Measurements from ENCODE around the gene DUS1L.

The DUS1L gene

GRCh38 chr17:82065638-82066303, at the start of gene DUS1L:
Gene DUS1L (minus strand): TSS chr17:82065804. CDS start chr17:82065059, 745 bp downstream.
- Histone ChIP-seq H3K9me3 (no peaks in the 10 kb centered on the region; the same call in 1 of the 2 replicates), H3K27me3 (ENCODE audit: low read depth) (no peaks in the 10 kb centered on the region), H3K4me1 (peaks cover 7% of the 10 kb centered on the region), H3K36me3 (replicated peaks) (peaks cover 35% of the 10 kb centered on the region), H3K4me3 (peak within 1 kb of the TSS; percentile 86)
- DNase-seq (ENCODE audit: low spot score in 2 of 2): peak; percentile 22 to 63
- in situ Hi-C loops (cut with MboI; ENCODE audit: low sequenced_read_pairs): no loop called here

- no peak for DNase-seq (ENCODE audit: low spot score in 2 of 2)
- Histone ChIP-seq H3K36me3 (replicated peaks) (0 out of 2 replicates have a peak, but pooled peaks cover 3% of the 10 kb centered on the region), H3K27me3 (ENCODE audit: low read depth) (no peaks in the 10 kb centered on the region), H3K4me3 (no peak overlapping the region), H3K4me1 (no peaks in the 10 kb centered on the region), H3K9me3 (no peaks in the 10 kb centered on the region)
- in situ Hi-C loops (cut with MboI; ENCODE audit: low sequenced_read_pairs): no loop called here
These were observed 49.3 kb upstream of the DUS1L start for GRCh38 chr17:82114872-82115271.

GRCh38 chr17:82114447-82114846, 48.8 kb upstream of the DUS1L start:
- H3K36me3 ChIP-seq (replicated peaks): 0 out of 2 replicates have a peak, but pooled peaks cover 3% of the 10 kb centered on the region
- in situ Hi-C loops (cut with MboI; ENCODE audit: low sequenced_read_pairs): no loop called here

DNA sequence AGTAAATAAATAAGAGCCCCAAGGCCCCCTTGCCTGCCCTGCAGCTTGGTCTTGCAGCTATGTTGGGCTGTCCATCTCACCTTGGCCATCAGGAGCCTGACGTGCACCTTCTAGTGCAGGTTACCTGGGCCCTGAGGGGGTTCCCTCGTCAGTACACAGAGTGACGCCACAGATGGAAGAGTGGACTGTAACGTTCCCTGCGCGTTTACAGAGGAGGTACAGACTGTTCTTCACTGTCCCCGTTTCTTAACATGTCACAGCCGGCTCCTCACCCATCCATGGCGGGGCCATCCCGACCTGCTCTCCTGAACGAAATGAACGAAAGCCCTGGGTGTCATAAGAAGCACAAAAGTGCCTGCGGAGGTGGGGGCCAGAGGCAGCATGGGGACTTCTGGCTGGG, 48.3 kb upstream of the DUS1L start:
- Histone ChIP-seq H3K4me3 (no peak overlapping the region), H3K36me3 (replicated peaks) (0 out of 2 replicates have a peak, but pooled peaks cover 3% of the 10 kb centered on the region), H3K27me3 (ENCODE audit: low read depth) (no peaks in the 10 kb centered on the region), H3K4me1 (no peaks in the 10 kb centered on the region), H3K9me3 (no peaks in the 10 kb centered on the region)
- DNase-seq (ENCODE audit: low spot score in 2 of 2): no peak
- in situ Hi-C loops (cut with MboI; ENCODE audit: low sequenced_read_pairs): no loop called here

More at GRCh38 chr17:82114447-82114846, 48.8 kb upstream of the DUS1L start:
- Histone ChIP-seq H3K4me1 (no peaks in the 10 kb centered on the region), H3K4me3 (no peak overlapping the region), H3K9me3 (no peaks in the 10 kb centered on the region), H3K27me3 (ENCODE audit: low read depth) (no peaks in the 10 kb centered on the region)
- no peak for DNase-seq (ENCODE audit: low spot score in 2 of 2)

DNA sequence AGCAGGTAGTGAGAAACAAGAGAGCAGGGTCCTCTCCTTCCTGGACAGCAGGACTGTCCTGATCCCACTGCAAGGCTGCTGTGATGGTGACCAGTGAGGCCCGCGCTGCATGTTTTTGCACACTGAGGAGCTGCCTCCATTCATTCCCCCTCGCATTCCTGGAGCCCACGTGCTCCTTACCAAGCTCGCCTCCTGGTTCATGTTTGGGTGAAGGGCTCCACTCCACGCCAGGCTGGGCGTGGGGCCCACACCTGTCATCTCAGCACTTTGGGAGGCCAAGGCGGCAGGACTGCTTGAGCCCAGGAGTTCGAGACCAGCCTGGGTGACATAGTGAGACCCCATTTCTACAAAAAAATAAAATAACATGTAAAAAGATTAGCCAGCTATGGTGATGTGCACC, 47.8 kb upstream of the DUS1L start:
- H3K4me1 ChIP-seq: no peaks in the 10 kb centered on the region
- 0 out of 2 replicates have a peak, but pooled peaks cover 3% of the 10 kb centered on the region for H3K36me3 ChIP-seq (replicated peaks)
- in situ Hi-C loops (cut with MboI; ENCODE audit: low sequenced_read_pairs): no loop called here
- H3K4me3 ChIP-seq: no peak overlapping the region
- no peaks in the 10 kb centered on the region for H3K27me3 ChIP-seq (ENCODE audit: low read depth)
- H3K9me3 ChIP-seq: no peaks in the 10 kb centered on the region
- no peak for DNase-seq (ENCODE audit: low spot score in 2 of 2)

- in situ Hi-C loops (cut with MboI; ENCODE audit: low sequenced_read_pairs): no loop called here
- Histone ChIP-seq H3K27me3 (ENCODE audit: low read depth) (no peaks in the 10 kb centered on the region), H3K36me3 (replicated peaks) (0 out of 2 replicates have a peak, but pooled peaks cover 3% of the 10 kb centered on the region), H3K9me3 (no peaks in the 10 kb centered on the region), H3K4me1 (no peaks in the 10 kb centered on the region), H3K4me3 (no peak overlapping the region)
- no peak for DNase-seq (ENCODE audit: low spot score in 2 of 2)
These were observed 47.3 kb upstream of the DUS1L start for GRCh38 chr17:82112914-82113311.

GRCh38 chr17:82112181-82112913, 46.7 kb upstream of the DUS1L start:
- no peaks in the 10 kb centered on the region for H3K4me1 ChIP-seq
- H3K9me3 ChIP-seq: no peaks in the 10 kb centered on the region
- in situ Hi-C loops (cut with MboI; ENCODE audit: low sequenced_read_pairs): no loop called here
- no peak for DNase-seq (ENCODE audit: low spot score in 2 of 2)
- H3K36me3 ChIP-seq (replicated peaks): 0 out of 2 replicates have a peak, but pooled peaks cover 3% of the 10 kb centered on the region
- no peak overlapping the region for H3K4me3 ChIP-seq
- H3K27me3 ChIP-seq (ENCODE audit: low read depth): no peaks in the 10 kb centered on the region

GRCh38 chr17:82110298-82110697, 44.7 kb upstream of the DUS1L start:
- no peak for DNase-seq (ENCODE audit: low spot score in 2 of 2)
- Histone ChIP-seq H3K4me1 (0 out of 2 replicates have a peak, but pooled peaks cover 4% of the 10 kb centered on the region), H3K27me3 (ENCODE audit: low read depth) (no peaks in the 10 kb centered on the region), H3K4me3 (no peak overlapping the region), H3K36me3 (replicated peaks) (0 out of 2 replicates have a peak, but pooled peaks cover 3% of the 10 kb centered on the region), H3K9me3 (no peaks in the 10 kb centered on the region)
- in situ Hi-C loops (cut with MboI; ENCODE audit: low sequenced_read_pairs): no loop called here

GRCh38 chr17:82108961-82109475, 43.4 kb upstream of the DUS1L start:
- Histone ChIP-seq H3K4me1 (0 out of 2 replicates have a peak, but pooled peaks cover 4% of the 10 kb centered on the region), H3K36me3 (replicated peaks) (0 out of 2 replicates have a peak, but pooled peaks cover 3% of the 10 kb centered on the region), H3K27me3 (ENCODE audit: low read depth) (no peaks in the 10 kb centered on the region), H3K9me3 (no peaks in the 10 kb centered on the region), H3K4me3 (no peak overlapping the region)
- DNase-seq (ENCODE audit: low spot score in 2 of 2): no peak
- in situ Hi-C loops (cut with MboI; ENCODE audit: low sequenced_read_pairs): no loop called here

- Histone ChIP-seq H3K27me3 (ENCODE audit: low read depth) (no peaks in the 10 kb centered on the region), H3K9me3 (no peaks in the 10 kb centered on the region), H3K4me1 (peaks cover 7% of the 10 kb centered on the region; the same call in 1 of the 2 replicates), H3K4me3 (no peak overlapping the region), H3K36me3 (replicated peaks) (0 out of 2 replicates have a peak, but pooled peaks cover 3% of the 10 kb centered on the region)
- DNase-seq (ENCODE audit: low spot score in 2 of 2): no peak
- in situ Hi-C loops (cut with MboI; ENCODE audit: low sequenced_read_pairs): no loop called here
These were observed 42.9 kb upstream of the DUS1L start for GRCh38 chr17:82108496-82108945.

GRCh38 chr17:82108038-82108437, 42.4 kb upstream of the DUS1L start:
- no peak for DNase-seq (ENCODE audit: low spot score in 2 of 2)
- in situ Hi-C loops (cut with MboI; ENCODE audit: low sequenced_read_pairs): no loop called here
- H3K4me1 ChIP-seq: peaks cover 10% of the 10 kb centered on the region

DNA sequence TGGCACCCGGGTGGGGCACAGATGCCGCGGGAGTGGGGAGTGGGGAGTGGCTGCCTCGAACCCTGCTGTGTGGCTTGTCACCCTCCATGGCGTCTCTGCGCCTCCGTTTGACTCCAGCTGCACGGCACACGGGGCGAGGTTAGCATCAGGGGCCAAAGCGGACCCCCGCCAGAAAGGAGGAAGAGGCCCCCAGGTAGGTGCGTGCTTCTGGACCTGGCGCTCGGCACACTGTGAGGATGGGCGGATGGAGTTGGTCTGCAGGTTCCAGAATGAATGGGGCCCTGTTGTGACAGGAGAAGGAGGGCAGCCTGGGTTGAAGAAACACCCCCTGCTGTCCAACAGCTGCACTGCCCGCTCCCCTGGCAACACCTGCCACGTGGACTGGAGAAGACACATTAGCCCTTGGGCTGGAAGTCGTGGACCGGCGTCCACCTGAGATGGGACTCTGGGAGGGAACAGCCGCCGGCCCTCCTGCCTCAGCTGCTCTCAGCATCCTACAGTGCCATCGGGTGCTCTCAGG, 41.8 kb upstream of the DUS1L start:
- Histone ChIP-seq H3K4me1 (peaks cover 12% of the 10 kb centered on the region), H3K4me3 (no peak overlapping the region)
- in situ Hi-C loops (cut with MboI; ENCODE audit: low sequenced_read_pairs): no loop called here

More at GRCh38 chr17:82108038-82108437, 42.4 kb upstream of the DUS1L start:
- no peaks in the 10 kb centered on the region for H3K9me3 ChIP-seq
- H3K4me3 ChIP-seq: no peak overlapping the region
- H3K36me3 ChIP-seq (replicated peaks): 0 out of 2 replicates have a peak, but pooled peaks cover 3% of the 10 kb centered on the region
- no peaks in the 10 kb centered on the region for H3K27me3 ChIP-seq (ENCODE audit: low read depth)

GRCh38 chr17:82106688-82107305, 41.2 kb upstream of the DUS1L start:
- no peak overlapping the region for H3K4me3 ChIP-seq
- H3K27me3 ChIP-seq (ENCODE audit: low read depth): no peaks in the 10 kb centered on the region
- H3K36me3 ChIP-seq (replicated peaks): no peaks in the 10 kb centered on the region
- in situ Hi-C loops (cut with MboI; ENCODE audit: low sequenced_read_pairs): no loop called here
- no peaks in the 10 kb centered on the region for H3K9me3 ChIP-seq
- no peak for DNase-seq (ENCODE audit: low spot score in 2 of 2)
- H3K4me1 ChIP-seq: peaks cover 12% of the 10 kb centered on the region

More for the DNA sequence above, 41.8 kb upstream of the DUS1L start:
- Histone ChIP-seq H3K9me3 (no peaks in the 10 kb centered on the region), H3K36me3 (replicated peaks) (0 out of 2 replicates have a peak, but pooled peaks cover 3% of the 10 kb centered on the region), H3K27me3 (ENCODE audit: low read depth) (no peaks in the 10 kb centered on the region)
- DNase-seq (ENCODE audit: low spot score in 2 of 2): peak in 1 of 2 experiments; percentile 41

Data from HAP-1 (cell line).